Loucy (cell line): ENCODE data around the gene SLC1A4.

Experiments used
- EZH2phosphoT487 ChIP-seq: fragments of 200-600 bp; IDR thresholded peaks from 2 replicates; pipeline ENCODE4 v1.6.1; 2018; ENCODE audit warnings: antibody characterized with exemption, mild to moderate bottlenecking, moderate library complexity, borderline replicate concordance
- TF ChIP-seq, protein P1 (sequence below): fragments of 200-600 bp; sonication (generic); conservative IDR thresholded peaks from 2 replicates; pipeline ENCODE4 v1.5.1; 2014; ENCODE audit warnings: mild to moderate bottlenecking, antibody characterized with exemption, low read length

DNA sequence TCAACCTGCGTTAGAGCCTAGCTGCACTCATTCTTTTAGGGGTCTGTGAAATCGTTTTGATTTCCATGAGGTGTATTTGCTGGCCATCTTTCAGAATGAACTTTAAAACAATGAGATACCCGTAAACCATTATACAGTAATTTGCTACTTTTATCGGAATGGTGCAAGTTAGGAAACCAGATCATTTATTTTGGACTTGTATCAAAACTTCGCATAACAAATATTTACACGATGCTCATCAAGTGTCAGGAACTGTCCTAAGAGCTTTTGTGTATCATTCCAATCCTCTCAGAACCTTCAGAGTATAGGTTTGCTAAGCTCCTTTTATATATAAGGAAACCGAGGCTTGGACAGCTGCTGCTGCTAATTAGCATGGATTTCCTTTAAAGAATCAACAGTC is 22.4 kb upstream of the SLC1A4 start:
- TF ChIP-seq, protein P1, sequence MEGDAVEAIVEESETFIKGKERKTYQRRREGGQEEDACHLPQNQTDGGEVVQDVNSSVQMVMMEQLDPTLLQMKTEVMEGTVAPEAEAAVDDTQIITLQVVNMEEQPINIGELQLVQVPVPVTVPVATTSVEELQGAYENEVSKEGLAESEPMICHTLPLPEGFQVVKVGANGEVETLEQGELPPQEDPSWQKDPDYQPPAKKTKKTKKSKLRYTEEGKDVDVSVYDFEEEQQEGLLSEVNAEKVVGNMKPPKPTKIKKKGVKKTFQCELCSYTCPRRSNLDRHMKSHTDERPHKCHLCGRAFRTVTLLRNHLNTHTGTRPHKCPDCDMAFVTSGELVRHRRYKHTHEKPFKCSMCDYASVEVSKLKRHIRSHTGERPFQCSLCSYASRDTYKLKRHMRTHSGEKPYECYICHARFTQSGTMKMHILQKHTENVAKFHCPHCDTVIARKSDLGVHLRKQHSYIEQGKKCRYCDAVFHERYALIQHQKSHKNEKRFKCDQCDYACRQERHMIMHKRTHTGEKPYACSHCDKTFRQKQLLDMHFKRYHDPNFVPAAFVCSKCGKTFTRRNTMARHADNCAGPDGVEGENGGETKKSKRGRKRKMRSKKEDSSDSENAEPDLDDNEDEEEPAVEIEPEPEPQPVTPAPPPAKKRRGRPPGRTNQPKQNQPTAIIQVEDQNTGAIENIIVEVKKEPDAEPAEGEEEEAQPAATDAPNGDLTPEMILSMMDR, result no peak
- TF ChIP-seq EZH2phosphoT487, result no peak
